ENCODE measurements around the gene AP3S1.

DNA sequence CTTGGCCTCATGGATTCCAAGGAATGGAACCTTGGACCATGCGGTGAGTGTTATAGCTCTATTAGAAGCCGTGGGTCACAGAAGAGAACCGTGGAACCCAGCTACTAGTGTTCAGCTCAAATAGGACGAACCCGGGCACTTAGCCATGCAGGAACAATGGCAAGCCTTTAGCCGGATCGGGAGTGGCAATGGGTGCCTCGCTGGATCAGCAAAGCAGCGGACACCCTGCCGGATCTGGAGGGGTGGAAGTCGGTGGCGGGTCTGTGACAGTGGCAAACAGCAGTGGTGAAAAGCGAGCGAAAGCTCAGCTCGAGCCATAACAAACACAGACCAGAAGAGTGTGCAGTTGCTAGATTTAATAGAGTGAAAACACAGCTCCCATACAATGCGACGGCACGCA is 22.9 kb upstream of the AP3S1 start:
- TF ChIP-seq SUZ12 (IDR thresholded peaks at IDR 0.05) (no peak), FOXM1 (IDR thresholded peaks at IDR 0.05; ENCODE audit: borderline replicate concordance) (no peak), TARDBP (IDR thresholded peaks at IDR 0.05) (no peak), ZNF384 (IDR thresholded peaks at IDR 0.05) (no peak), SP1 (IDR thresholded peaks at IDR 0.05) (no peak), L3MBTL2 (conservative IDR thresholded peaks at IDR 0.05) (no peak)
